T-helper 2 cell treated with Interferon-gamma antibody and Interleukin-4, amounts not matched to agents 5 μg/mL and 100 μg/mL, for 36 hours (primary cell): Measurements from ENCODE around the gene KCNIP4.
"Not testable (repeated sequence)": the region's sequence is repeated elsewhere in the genome, so short reads cannot be mapped to it uniquely, and the experiment has no call there.

Source experiments
- DNase-seq: peaks from one replicate; pipeline ENCODE4 v3.0.0; 2021; ENCODE audit warnings: low spot score
- H3K27ac Mint-ChIP-seq: one replicate; pipeline ENCODE4 v1.8.0; 2021; ENCODE audit warnings: mild to moderate bottlenecking, mixed read lengths
- H3K27me3 Mint-ChIP-seq: one replicate; pipeline ENCODE4 v1.8.0; 2021; ENCODE audit warnings: low read depth, mixed read lengths
- H3K36me3 Mint-ChIP-seq: one replicate; pipeline ENCODE4 v1.8.0; 2021; ENCODE audit warnings: low read depth, mixed read lengths
- H3K4me1 Mint-ChIP-seq: one replicate; pipeline ENCODE4 v1.8.0; 2021; ENCODE audit warnings: low read depth, mixed read lengths
- H3K4me3 Mint-ChIP-seq: one replicate; pipeline ENCODE4 v1.8.0; 2022; ENCODE audit warnings: mild to moderate bottlenecking, moderate library complexity, mixed read lengths
- H3K9me3 Mint-ChIP-seq: one replicate; pipeline ENCODE4 v1.8.0; 2021; ENCODE audit warnings: mixed read lengths

The KCNIP4 gene

GRCh38 chr4:20825505-20825904, 1123.1 kb downstream of the KCNIP4 start:
- no peaks in the 10 kb centered on the region for H3K4me1 Mint-ChIP-seq
- H3K36me3 Mint-ChIP-seq = no peaks in the 10 kb centered on the region
- no peak for DNase-seq
- peaks cover 6% of the 10 kb centered on the region for H3K9me3 Mint-ChIP-seq
- H3K4me3 Mint-ChIP-seq = no peak overlapping the region
- H3K27me3 Mint-ChIP-seq = no peaks in the 10 kb centered on the region
- H3K27ac Mint-ChIP-seq = no peak overlapping the region

GRCh38 chr4:20816287-20816686, 1132.3 kb downstream of the KCNIP4 start:
- Mint-ChIP-seq H3K9me3 (peaks cover 3% of the 10 kb centered on the region), H3K27ac (no peak overlapping the region), H3K27me3 (no peaks in the 10 kb centered on the region), H3K36me3 (no peaks in the 10 kb centered on the region), H3K4me3 (no peak overlapping the region), H3K4me1 (no peaks in the 10 kb centered on the region)
- no peak for DNase-seq

- no peaks in the 10 kb centered on the region for H3K4me1 Mint-ChIP-seq
- no peak overlapping the region for H3K4me3 Mint-ChIP-seq
- no peak for DNase-seq
- H3K27ac Mint-ChIP-seq = no peak overlapping the region
- H3K36me3 Mint-ChIP-seq = no peaks in the 10 kb centered on the region
- peaks cover 3% of the 10 kb centered on the region for H3K9me3 Mint-ChIP-seq
- H3K27me3 Mint-ChIP-seq = no peaks in the 10 kb centered on the region
Measured at GRCh38 chr4:20813700-20814099, 1134.9 kb downstream of the KCNIP4 start.

- Mint-ChIP-seq H3K9me3 (no peaks in the 10 kb centered on the region), H3K27me3 (no peaks in the 10 kb centered on the region), H3K4me3 (no peak overlapping the region), H3K36me3 (no peaks in the 10 kb centered on the region), H3K27ac (no peak overlapping the region), H3K4me1 (no peaks in the 10 kb centered on the region)
- DNase-seq = no peak
Measured at GRCh38 chr4:20809812-20810211, 1138.8 kb downstream of the KCNIP4 start.

GRCh38 chr4:20805716-20806115, 1142.9 kb downstream of the KCNIP4 start:
- Mint-ChIP-seq H3K27ac (no peak overlapping the region), H3K36me3 (no peaks in the 10 kb centered on the region), H3K4me1 (no peaks in the 10 kb centered on the region), H3K27me3 (no peaks in the 10 kb centered on the region), H3K4me3 (no peak overlapping the region), H3K9me3 (no peaks in the 10 kb centered on the region)
- no peak for DNase-seq

- H3K4me3 Mint-ChIP-seq = no peak overlapping the region
- no peaks in the 10 kb centered on the region for H3K36me3 Mint-ChIP-seq
- peaks cover 4% of the 10 kb centered on the region for H3K9me3 Mint-ChIP-seq
- no peaks in the 10 kb centered on the region for H3K4me1 Mint-ChIP-seq
- no peak for DNase-seq
- H3K27ac Mint-ChIP-seq = no peak overlapping the region
- H3K27me3 Mint-ChIP-seq = no peaks in the 10 kb centered on the region
Measured at GRCh38 chr4:20787940-20788665, 1160.5 kb downstream of the KCNIP4 start.

- not testable (repeated sequence) for H3K36me3 Mint-ChIP-seq, H3K4me1 Mint-ChIP-seq, H3K27ac Mint-ChIP-seq, DNase-seq, H3K27me3 Mint-ChIP-seq, H3K4me3 Mint-ChIP-seq
- H3K9me3 Mint-ChIP-seq = peaks cover 29% of the 10 kb centered on the region
Measured at GRCh38 chr4:20783134-20783533, 1165.4 kb downstream of the KCNIP4 start.

- H3K27ac Mint-ChIP-seq = no peak overlapping the region
- no peak overlapping the region for H3K4me3 Mint-ChIP-seq
- H3K36me3 Mint-ChIP-seq = no peaks in the 10 kb centered on the region
- no peak for DNase-seq
- peaks cover 29% of the 10 kb centered on the region for H3K9me3 Mint-ChIP-seq
- H3K27me3 Mint-ChIP-seq = no peaks in the 10 kb centered on the region
- no peaks in the 10 kb centered on the region for H3K4me1 Mint-ChIP-seq
Measured at GRCh38 chr4:20778896-20779295, 1169.7 kb downstream of the KCNIP4 start.

GRCh38 chr4:20773144-20773997, 1175.2 kb downstream of the KCNIP4 start:
- Mint-ChIP-seq H3K27ac (no peak overlapping the region), H3K36me3 (no peaks in the 10 kb centered on the region), H3K4me1 (no peaks in the 10 kb centered on the region), H3K27me3 (no peaks in the 10 kb centered on the region), H3K9me3 (no peaks in the 10 kb centered on the region), H3K4me3 (no peak overlapping the region)
- DNase-seq = peak; percentile 3

- no peaks in the 10 kb centered on the region for H3K36me3 Mint-ChIP-seq
- H3K9me3 Mint-ChIP-seq = no peaks in the 10 kb centered on the region
- no peak overlapping the region for H3K27ac Mint-ChIP-seq
- H3K4me3 Mint-ChIP-seq = no peak overlapping the region
- H3K4me1 Mint-ChIP-seq = no peaks in the 10 kb centered on the region
- DNase-seq = no peak
- H3K27me3 Mint-ChIP-seq = no peaks in the 10 kb centered on the region
Measured at GRCh38 chr4:20764366-20764992, 1184.1 kb downstream of the KCNIP4 start.

- no peak overlapping the region for H3K4me3 Mint-ChIP-seq
- DNase-seq = no peak
- H3K9me3 Mint-ChIP-seq = no peaks in the 10 kb centered on the region
- H3K27me3 Mint-ChIP-seq = no peaks in the 10 kb centered on the region
- H3K4me1 Mint-ChIP-seq = no peaks in the 10 kb centered on the region
- no peak overlapping the region for H3K27ac Mint-ChIP-seq
- H3K36me3 Mint-ChIP-seq = no peaks in the 10 kb centered on the region
Measured at GRCh38 chr4:20761826-20762225, 1186.7 kb downstream of the KCNIP4 start.

- Mint-ChIP-seq H3K27ac (no peak overlapping the region), H3K27me3 (no peaks in the 10 kb centered on the region), H3K36me3 (no peaks in the 10 kb centered on the region), H3K4me1 (no peaks in the 10 kb centered on the region), H3K4me3 (no peak overlapping the region), H3K9me3 (no peaks in the 10 kb centered on the region)
- no peak for DNase-seq
Measured at GRCh38 chr4:20761382-20761781, 1187.2 kb downstream of the KCNIP4 start.

GRCh38 chr4:20760053-20760452, 1188.5 kb downstream of the KCNIP4 start:
- H3K4me1 Mint-ChIP-seq = no peaks in the 10 kb centered on the region
- DNase-seq = no peak
- H3K4me3 Mint-ChIP-seq = no peak overlapping the region
- no peaks in the 10 kb centered on the region for H3K36me3 Mint-ChIP-seq
- H3K27ac Mint-ChIP-seq = no peak overlapping the region
- H3K27me3 Mint-ChIP-seq = no peaks in the 10 kb centered on the region
- no peaks in the 10 kb centered on the region for H3K9me3 Mint-ChIP-seq

GRCh38 chr4:20754036-20754435, 1194.5 kb downstream of the KCNIP4 start:
- Mint-ChIP-seq H3K27ac (no peak overlapping the region), H3K27me3 (no peaks in the 10 kb centered on the region), H3K4me1 (no peaks in the 10 kb centered on the region), H3K4me3 (no peak overlapping the region), H3K9me3 (no peaks in the 10 kb centered on the region), H3K36me3 (peaks cover 1% of the 10 kb centered on the region)
- DNase-seq = no peak
